GM08714 (cell line): ENCODE results near the gene COL6A5.
"Not testable (repeated sequence)": the region's sequence is repeated elsewhere in the genome, so short reads cannot be mapped to it uniquely, and the experiment has no call there.

Source experiments
- H3K4me3 ChIP-seq: fragments of 200-500 bp; sonication (Bioruptor generic); 2 replicates; pipeline ENCODE4 v1.5.1; 2014; ENCODE audit warnings: mild to moderate bottlenecking, low read length, inconsistent platforms
- ZNF274 ChIP-seq: IDR thresholded peaks from 2 replicates; pipeline ENCODE4 v1.6.1; 2012; ENCODE audit warnings: mild to moderate bottlenecking, low read depth, low read length

Gene COL6A5

GRCh38 chr3:130345487-130346079, at the start of gene COL6A5:
Gene COL6A5, plus strand, starts transcription at chr3:130345672. Its CDS starts 27,967 bp downstream, at chr3:130373639.
- TF ChIP-seq ZNF274, result no peak
- H3K4me3 ChIP-seq, result no peak within 1 kb of the TSS

GRCh38 chr3:130299531-130299930, 45.9 kb upstream of the COL6A5 start:
- H3K4me3 ChIP-seq, result no peak overlapping the region
- TF ChIP-seq ZNF274, result no peak

- H3K4me3 ChIP-seq, result no peak overlapping the region
- no peak for TF ChIP-seq ZNF274
These were observed 44.6 kb upstream of the COL6A5 start for GRCh38 chr3:130300888-130301287.

GRCh38 chr3:130310109-130310508, 35.4 kb upstream of the COL6A5 start:
- no peak overlapping the region for H3K4me3 ChIP-seq
- TF ChIP-seq ZNF274, result no peak

GRCh38 chr3:130312374-130312773, 33.1 kb upstream of the COL6A5 start:
- H3K4me3 ChIP-seq, result no peak overlapping the region
- no peak for TF ChIP-seq ZNF274

GRCh38 chr3:130316169-130316568, 29.3 kb upstream of the COL6A5 start:
- H3K4me3 ChIP-seq, result no peak overlapping the region
- no peak for TF ChIP-seq ZNF274

- TF ChIP-seq ZNF274, result no peak
These were observed 22.0 kb upstream of the COL6A5 start for GRCh38 chr3:130323503-130323902.

GRCh38 chr3:130340766-130341165, 4.7 kb upstream of the COL6A5 start:
- no peak for TF ChIP-seq ZNF274
- H3K4me3 ChIP-seq, result no peak overlapping the region

More at GRCh38 chr3:130323503-130323902, 22.0 kb upstream of the COL6A5 start:
- H3K4me3 ChIP-seq, result no peak overlapping the region

GRCh38 chr3:130341388-130341787, 4.1 kb upstream of the COL6A5 start:
- no peak overlapping the region for H3K4me3 ChIP-seq

GRCh38 chr3:130341882-130342281, 3.6 kb upstream of the COL6A5 start:
- no peak for TF ChIP-seq ZNF274
- H3K4me3 ChIP-seq, result no peak overlapping the region

More at GRCh38 chr3:130341388-130341787, 4.1 kb upstream of the COL6A5 start:
- no peak for TF ChIP-seq ZNF274

- H3K4me3 ChIP-seq, result no peak overlapping the region
- no peak for TF ChIP-seq ZNF274
These were observed 2.4 kb upstream of the COL6A5 start for GRCh38 chr3:130342821-130343661.

GRCh38 chr3:130348258-130348657, 2.8 kb downstream of the COL6A5 start:
- H3K4me3 ChIP-seq, result not testable (repeated sequence)

GRCh38 chr3:130354430-130354829, 9.0 kb downstream of the COL6A5 start:
- H3K4me3 ChIP-seq, result no peak overlapping the region
- TF ChIP-seq ZNF274, result no peak

GRCh38 chr3:130374033-130374432, 28.6 kb downstream of the COL6A5 start:
- no peak for TF ChIP-seq ZNF274
- no peak overlapping the region for H3K4me3 ChIP-seq

GRCh38 chr3:130374908-130375307, 29.4 kb downstream of the COL6A5 start:
- no peak for TF ChIP-seq ZNF274
- no peak overlapping the region for H3K4me3 ChIP-seq
